IPS DF 19.7 (cell line): ENCODE measurements around the gene COMMD3.
"Not testable (repeated sequence)": the region's sequence is repeated elsewhere in the genome, so short reads cannot be mapped to it uniquely, and the experiment has no call there.

Source experiments
- DNase-seq: peaks from one replicate; pipeline ENCODE4 v3.0.0-alpha.2; 2013; ENCODE audit warnings: low read depth, low spot score

COMMD3 gene

DNA sequence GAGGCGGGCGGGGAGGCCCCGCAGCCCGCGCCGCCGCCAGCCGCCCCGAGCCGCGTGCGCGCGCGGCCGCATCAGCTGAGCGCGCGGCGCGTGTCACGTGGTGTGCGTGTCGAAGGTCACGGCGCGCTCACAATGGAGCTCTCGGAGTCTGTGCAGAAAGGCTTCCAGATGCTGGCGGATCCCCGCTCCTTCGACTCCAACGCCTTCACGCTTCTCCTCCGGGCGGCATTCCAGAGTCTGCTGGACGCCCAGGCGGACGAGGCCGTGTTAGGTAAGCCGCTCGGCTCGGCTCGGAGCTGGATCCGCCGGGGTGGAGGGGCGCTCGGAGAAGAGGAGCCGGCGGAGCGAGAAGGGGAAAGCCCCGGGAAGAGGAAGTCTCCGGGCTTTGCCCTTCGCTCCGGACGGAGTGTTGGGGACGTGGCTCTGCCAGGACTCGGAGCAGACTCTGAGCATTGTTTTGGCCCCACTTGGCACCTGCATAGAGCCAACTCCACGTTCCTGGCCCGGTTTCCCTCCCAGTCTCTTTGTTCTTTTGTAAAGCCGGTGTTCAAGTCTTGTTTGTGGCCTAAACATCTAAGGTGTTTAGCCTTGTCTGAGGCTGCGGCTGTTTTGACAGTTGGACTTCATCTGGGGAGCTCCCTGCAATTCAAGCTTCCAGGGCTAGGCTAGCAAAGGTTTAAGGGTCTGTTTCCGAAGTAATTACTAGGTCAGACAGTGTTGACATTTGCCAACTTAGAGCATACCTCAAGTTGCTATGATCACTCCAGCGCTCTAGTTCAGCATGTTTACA, at the start of gene COMMD3:
COMMD3 (plus strand) TSS at position 103 of the 790 bp plus-strand sequence; CDS start at position 133, 30 bp downstream.
- DNase-seq: no peak

DNA sequence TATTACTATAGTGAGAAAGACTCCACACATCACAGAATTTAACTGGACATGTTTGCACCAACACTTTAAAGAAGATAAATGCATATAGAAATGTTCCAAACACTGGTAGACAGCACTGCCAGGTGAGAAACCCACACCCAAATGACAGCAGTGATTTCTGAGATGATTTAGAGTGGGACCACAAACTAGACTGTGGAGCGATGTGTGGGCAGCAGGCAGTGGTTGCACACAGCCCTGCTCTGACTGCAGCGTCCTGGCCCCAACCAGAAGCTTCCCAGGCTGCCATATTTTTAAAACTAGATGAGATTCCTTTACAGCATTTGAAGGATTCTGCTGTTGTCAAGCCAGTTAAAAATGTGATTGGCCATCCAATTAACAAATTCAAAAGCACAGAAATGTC, 47.7 kb upstream of the COMMD3 start:
- no peak for DNase-seq

DNA sequence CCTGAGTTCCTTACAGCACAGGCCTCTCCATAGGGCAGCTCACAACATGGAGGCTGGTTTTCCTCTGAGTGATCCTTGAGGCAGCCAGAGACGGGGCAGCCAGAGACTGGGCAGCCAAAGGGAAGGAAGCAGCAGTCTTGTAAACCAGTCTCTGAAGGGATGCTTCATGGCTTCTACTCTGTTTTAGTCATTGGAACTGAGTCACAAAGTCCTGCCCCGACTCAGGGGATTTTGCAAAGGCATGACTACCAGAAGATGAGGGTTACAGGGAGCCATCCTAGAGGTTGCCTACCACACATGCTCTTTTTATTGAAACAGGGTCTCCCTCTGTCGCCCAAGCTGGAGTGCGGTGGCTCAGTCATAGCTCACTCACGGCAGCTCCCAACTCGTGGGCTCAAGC, 44.4 kb upstream of the COMMD3 start:
- no peak for DNase-seq

DNA sequence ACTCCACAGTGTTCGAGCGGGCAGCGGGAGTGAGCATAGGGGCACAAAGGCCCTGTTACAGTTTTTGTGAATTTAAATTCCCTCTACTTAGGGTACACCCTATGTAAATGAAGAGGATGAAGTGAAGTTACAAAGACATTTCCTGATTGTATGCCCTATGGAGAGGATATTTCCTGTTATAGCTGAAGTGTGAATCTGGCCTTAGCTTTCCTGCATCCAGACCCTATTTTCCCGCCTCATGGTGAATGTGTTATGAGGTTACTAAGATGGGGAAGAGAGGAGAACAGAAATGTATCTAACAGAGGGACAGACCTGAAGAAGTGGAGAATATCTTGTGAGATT, 37.8 kb upstream of the COMMD3 start:
- no peak for DNase-seq

DNA sequence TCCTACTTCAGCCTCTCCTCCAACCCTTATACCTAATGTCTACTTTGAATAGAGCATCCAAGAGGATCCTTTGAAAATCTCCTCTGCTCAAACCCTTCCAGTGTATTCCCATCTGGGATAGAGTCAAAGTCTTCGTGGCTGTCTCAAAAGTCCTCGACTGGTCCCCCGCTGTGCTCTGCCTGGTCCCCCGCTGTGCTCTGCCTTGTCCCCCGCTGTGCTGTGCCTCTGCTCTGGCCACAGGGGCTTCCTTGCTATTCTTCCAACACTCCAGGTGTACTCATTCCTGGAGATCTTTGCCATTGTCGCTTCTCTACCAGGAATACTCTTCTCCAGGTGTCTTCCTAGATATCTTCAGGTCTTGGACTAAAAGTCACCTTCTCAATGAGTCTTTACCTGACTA, 36.1 kb upstream of the COMMD3 start:
- no peak for DNase-seq

DNA sequence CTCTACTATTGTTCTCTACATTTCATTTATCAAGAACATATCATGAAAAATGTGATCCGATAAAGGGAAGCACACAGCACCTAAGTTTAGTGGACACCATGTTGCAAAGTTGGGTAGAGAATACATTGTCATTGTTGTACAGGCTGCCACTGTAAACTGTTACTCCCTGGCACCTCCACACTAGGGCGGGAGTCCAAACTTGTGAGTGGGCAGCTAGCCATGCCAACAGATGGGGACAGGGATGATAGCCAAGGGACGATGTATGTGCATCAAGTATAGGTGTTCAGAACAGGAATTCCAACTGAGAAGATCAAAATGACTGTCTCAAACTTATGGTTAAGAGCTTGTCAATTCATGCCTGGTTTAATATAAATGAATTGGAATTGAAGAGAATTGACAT, 31.1 kb upstream of the COMMD3 start:
- DNase-seq: no peak

DNA sequence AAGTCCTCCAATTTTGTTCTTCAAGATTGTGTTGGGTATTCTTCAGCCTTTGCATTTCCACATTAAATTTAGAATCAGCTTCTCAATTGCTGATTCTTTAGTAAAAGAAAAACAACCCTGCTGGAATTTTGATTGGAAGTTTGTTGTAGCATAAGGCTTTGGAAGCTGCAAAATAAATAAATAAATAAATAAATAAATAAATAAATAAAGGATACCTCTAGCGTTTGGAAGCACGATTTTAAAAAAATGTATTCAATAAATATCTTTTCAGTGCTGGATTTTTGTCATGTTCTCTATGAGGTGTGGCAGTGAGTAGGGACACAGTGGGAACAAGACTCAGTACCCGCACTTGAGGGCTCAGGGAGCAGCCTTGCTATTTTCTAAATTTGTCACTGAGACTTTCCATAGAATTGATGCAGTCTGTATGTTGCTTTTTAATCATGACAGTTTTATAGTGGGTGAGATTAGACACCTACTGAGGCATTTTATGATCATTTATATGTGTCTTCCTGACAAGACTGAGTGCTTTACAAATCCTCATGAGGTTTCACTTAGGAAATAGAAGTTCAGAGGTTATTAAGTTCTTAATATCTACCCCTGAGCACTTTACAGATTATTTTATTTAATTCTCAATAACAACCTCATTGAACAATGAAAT, 22.3 kb upstream of the COMMD3 start:
- no peak for DNase-seq

DNA sequence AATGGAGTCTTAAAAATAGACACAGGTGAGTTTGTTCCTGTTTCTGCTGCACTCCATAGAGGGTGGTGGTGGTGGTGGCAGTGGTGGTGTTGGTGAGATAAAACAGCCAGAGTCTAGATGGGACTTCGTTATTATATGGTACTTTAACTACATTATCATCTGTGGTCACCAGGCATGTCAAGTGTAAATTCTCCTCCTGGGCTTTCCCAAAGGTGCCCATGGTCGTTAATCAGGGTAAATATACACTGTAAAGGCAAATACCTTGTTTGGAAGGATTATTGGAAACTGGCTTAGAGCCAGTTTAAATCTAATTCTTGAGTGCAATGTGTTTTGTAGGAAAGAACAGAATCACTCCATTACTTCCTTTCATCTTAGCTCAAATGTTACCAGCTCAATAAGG, 21.5 kb upstream of the COMMD3 start:
- no peak for DNase-seq

DNA sequence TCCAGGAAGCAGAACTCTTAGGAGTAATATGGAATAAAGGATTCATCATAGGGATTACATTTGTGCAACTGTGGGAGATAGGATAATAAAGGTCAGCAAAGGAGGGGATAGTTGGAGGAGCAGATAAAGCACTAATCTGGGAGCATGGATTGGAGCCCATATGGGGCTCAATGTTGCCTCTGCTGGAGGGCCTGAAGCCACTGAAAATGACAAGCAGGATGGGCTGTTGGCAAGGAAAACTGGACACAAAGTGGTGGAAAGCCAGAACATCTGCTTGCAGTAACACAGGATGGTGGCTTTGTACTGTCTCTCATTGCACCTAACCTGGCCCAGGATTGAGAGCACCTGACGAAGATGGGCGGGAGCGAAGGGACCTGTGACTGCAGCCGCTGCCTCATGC, 15.0 kb upstream of the COMMD3 start:
- DNase-seq: no peak

DNA sequence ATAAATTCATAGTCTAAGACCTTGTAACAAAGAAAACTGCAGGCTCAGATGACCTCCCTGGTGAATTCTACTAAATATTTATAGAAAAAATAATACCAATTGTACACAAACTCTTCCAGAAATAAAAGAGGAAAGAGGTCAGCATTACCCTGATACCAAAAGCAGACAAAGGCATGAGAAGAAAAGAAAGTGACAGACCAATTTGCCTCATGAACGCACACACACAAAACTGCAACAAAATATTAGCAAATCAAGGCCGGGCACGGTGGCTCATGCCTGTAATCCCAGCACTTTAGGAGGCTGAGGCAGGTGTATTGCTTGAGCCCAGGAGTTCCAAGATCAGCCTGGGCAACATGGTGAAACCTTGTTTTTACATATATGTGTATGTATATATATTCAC, 12.7 kb upstream of the COMMD3 start:
- no peak for DNase-seq

DNA sequence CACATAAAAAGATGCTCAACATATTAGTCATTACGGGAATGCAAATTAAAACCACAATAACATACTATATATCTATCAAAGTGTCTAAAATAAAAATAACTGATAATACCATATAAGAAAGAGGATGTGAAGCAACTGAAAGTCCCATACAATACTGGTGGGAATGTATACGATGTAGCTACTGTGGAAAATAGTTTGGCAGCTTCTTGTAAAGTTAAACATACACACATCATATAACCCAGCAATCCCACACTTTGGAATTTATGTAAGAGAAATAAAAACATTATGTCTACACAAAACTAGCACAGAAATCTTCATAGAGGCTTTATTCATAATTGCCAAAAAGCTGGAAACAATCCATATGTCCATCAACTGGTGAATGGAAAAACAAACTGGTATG, 10.5 kb upstream of the COMMD3 start:
- no peak for DNase-seq

DNA sequence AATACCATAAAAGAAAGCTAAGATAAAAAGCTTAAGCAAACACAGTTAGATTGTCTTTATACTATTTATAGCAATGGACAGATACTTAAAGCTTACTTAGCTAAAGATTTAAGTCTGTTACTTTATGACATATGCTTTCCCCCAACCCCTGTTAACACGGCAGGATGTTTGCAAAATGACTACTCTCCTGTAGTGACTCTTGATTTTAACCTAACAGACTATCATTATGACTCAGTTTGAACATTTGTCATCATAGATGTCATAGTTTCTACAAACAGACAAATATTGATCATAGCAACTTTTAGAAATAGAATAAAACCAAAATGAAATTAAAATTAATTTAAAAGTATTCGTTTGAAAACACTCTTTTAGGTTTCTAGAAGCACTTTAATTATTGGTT, 7.8 kb upstream of the COMMD3 start:
- DNase-seq: no peak

DNA sequence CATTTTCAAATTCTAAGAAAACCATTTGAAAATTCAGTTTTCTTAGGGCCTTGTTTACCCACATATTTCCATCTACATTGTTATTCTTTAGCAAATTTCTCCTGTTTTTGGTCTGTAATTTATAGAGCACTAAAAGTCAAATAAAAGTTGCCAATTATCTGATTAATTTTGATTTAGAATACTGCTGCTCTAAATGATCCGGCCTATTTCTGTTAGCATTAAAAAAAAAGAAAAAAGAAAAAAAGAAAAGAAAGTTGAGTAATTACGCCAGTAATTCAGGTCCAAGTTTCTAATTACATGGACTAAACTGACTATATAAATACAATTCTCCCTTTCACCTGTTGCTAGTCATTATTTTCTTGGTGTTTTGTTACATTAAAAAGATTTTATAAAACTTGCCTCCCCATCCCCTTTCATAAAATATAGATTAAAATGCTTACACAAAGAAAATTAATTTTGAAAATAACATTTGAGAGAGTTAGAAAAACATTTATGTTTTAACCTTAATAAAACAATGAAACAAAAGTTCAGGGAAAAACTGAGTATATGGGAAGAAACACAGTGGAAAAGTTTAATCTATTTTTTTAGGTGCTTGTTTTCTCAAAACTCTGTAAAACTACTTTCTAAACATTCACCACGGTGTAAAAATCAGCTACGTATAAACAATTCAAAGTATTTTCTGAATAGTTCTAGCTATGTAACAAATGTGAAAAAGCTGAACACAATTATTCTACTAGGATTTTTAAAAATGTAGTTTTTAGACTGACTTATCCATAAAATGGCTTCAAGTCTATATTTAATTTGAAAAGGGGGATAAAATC, 6.8 kb upstream of the COMMD3 start:
- no peak for DNase-seq

DNA sequence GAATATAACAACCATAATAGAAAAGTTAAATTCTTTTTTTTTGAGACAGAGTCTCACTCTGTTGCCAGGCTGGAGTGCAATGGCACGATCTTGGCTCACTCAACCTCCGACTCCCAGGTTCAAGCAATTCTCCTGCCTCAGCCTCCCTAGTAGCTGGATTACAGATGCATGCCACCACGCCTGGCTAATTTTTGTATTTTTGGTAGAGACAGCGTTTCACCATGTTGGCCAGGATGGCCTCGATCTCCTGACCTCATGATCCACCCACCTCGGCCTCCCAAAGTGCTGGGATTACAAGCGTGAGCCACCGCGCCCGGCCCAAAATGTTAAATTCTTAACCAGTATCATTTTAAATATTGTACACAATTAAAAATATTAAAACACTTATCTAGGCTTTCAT, 6.2 kb upstream of the COMMD3 start:
- DNase-seq: not testable (repeated sequence)

DNA sequence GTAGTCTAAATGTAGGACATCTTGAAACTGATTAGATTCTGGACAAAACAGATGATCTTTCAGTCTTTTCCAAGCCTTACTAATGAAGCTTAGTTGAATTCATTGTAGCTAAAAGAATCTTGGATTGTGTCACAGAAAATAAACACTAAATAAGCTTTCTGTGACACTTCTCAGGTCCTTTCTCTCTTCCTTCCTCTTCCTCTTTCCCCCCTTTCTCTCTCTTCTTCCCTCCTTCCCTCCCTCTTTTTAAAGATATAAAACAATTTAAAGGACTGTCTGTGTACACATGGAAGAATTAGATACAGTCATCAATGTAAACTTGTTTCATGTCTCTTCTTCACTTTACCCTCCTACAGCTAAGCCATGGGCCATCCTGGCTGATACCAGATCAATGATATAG, 5.3 kb upstream of the COMMD3 start:
- DNase-seq: no peak

DNA sequence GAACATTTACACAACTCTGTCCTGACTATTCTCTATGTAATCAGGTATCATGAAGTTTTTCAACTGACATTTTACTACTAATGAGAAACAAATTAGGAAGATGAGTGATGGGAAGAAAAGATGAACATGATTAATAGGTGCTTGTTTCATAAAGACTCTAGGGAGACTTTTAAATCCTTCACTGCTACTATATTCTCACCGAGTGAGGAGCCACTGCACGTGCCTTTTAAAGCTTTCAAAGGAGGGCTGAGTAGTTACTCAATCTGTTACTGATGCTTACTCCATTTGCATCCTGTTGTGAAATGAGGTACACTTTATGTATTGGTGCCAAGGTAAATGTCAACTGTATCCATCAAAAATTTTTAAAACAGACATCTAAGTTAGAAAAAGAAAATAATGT, 1.3 kb upstream of the COMMD3 start:
- DNase-seq: no peak

DNA sequence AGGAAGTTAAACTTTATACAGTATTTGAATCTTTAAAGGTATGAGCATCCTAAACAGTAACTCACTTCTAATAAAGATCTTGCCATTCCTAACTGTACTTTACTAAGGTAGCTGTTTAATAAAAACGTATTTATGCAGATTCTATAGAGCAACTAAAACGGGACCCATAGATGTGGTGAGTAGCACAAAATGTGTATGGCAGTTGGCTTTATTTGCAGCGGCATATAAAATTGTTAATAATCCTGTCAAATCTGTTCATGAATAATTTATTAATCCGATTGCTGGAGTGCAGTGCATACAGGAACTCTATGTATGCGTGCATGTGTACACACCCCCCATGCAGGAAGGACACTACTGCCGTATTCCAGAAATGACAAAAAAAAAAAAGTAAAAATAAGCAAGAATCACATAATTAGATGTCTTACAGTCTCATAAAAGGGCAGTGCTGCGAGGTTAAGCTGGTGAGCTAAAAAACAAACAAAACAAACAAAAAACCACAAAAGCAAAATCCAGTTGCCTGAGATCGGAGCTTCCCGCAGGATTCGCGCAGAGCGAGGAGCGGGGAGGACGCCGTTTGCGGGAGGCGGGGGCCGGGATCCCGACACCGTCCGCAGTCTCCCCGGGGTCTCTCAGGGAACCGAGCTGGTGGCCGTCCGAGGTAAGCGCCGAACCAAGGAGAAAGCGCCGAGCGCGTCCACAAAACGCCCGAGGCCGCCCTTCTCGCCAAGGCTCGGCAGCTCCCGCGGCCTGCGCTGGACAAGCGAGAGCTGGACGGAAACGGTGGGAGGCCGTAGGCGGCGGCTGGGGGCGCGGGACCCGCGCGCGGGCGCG, 518 bp upstream of the COMMD3 start:
- DNase-seq: no peak

DNA sequence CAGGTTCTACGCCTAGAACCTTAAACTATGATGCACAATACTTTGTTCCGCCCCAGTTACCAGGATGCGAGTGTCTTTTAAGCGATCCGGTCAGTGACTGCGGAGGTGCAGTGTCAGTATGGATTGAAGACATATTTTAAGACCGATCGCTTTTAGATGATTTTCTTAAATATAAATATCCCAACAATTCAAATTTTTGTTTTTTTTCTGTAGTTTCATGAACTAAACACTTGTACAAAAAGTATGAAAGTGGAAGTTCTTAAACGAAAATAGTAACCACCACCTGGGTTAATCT, 835 bp downstream of the COMMD3 start:
- no peak for DNase-seq

DNA sequence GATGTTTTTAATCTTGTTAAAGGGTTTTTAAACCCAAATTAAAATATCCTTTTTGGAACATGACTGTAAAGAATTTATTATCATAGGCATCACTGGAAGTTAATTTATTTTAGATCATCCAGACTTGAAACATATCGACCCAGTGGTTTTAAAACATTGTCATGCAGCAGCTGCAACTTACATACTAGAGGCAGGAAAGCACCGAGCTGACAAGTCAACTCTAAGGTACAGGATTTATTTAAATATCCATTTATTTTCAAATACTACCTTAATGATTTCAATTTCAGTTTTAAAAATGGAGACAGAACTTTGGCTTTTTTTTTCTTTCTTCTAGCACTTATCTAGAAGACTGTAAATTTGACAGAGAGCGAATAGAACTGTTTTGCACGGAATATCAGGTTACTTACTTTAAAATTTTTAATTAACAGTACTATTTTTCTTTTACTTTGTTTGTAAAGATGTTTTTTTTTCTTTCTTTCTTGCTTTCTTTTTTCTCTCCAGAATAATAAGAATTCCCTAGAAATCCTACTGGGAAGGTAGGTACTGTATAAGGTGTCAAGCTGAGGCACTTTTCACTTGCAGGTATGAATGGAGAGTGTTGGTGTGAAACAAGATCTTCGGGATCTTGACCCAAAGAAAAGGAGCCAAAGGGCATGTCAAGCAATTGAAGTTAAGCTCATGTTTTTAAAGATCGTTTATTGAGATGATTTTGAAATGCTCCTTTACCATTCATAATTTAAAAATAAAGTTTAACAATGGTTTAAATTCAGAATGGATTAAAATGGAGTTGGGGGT, 1.8 kb downstream of the COMMD3 start:
- no peak for DNase-seq

DNA sequence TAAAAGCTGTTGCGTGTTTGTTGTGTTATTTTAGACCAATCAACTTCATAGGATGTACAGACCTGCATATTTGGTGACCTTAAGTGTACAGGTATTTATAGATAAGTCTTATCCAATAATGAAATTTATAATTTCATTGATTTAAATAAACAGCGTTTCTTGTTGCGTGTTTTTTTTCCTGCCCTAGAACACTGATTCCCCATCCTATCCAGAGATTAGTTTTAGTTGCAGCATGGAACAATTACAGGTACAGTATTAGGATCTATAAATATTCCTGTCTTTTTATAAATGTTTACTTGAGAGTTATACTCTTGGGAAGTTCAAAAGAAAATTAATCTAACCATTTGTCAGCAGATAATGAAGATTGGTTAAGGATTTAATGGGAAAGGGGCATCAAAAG, 2.6 kb downstream of the COMMD3 start:
- no peak for DNase-seq

DNA sequence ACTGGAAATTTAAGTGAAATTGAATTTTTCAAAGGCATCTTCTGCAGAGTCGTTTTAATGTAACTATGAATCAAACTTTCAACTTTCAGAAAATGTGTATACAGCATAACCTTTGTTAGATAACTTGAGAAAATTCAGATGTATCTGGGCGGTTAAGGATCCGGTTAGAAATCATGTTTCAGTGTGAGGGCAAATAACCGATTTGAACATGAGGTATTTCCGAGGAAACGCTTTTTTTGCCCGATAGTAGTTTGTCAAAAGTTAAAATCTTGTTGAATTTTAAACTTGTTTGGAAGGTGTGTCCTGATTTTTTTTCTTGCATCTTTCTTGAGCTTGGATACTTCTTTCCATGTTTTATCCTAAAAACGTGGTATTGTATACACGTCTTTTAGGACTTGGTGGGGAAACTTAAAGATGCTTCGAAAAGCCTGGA, 3.4 kb downstream of the COMMD3 start:
- no peak for DNase-seq
